Testis (tissue), 3 donors: ENCODE results near the gene TMEM9. TPM values are rescaled to one million over a fixed set of nuclear protein-coding genes. Genes with fewer than 3 reads are reported as not detected.

ENCODE experiments used
- DNase-seq: peaks from one replicate; pipeline ENCODE4 v3.0.0-alpha.2; 2019
- H3K27ac ChIP-seq, 2 donors: fragments of 200-600 bp; sonication (generic); one replicate each; pipeline ENCODE4 v1.5.1; 2019
- H3K27me3 ChIP-seq: fragments of 200-600 bp; sonication (generic); one replicate; pipeline ENCODE4 v1.5.1; 2019
- H3K36me3 ChIP-seq: fragments of 200-600 bp; sonication (generic); one replicate; pipeline ENCODE4 v1.5.1; 2017; ENCODE audit warnings: low read depth; ENCODE audit errors: missing control alignments
- H3K4me1 ChIP-seq: fragments of 200-600 bp; sonication (generic); one replicate; pipeline ENCODE4 v1.5.1; 2019
- H3K4me3 ChIP-seq, 2 donors: fragments of 200-600 bp; sonication (generic); one replicate each; pipeline ENCODE4 v1.5.1; 2017 to 2019
- H3K9me3 ChIP-seq: fragments of 200-600 bp; sonication (generic); one replicate; pipeline ENCODE4 v1.5.1; 2017
- CTCF ChIP-seq, 3 experiments: fragments of 450-650 bp in 2 of 3; fragments of 200-600 bp in 1 of 3; sonication (generic) in 1 of 3; IDR thresholded peaks; one replicate each; pipeline ENCODE4 v1.5.1; 2016 to 2019; ENCODE audit warnings: antibody characterized with exemption in 3 of 3, mild to moderate bottlenecking in 2 of 3, moderate library complexity in 1 of 3
- POLR2A ChIP-seq: fragments of 450-650 bp; IDR thresholded peaks from one replicate; pipeline ENCODE4 v1.6.1; 2017; ENCODE audit warnings: antibody characterized with exemption, mild to moderate bottlenecking, moderate library complexity
- WGBS, 2 donors: methylation state at CpG; one replicate each; pipeline ENCODE4 v1.1.5; 2018; 5-methylcytosine and 5-hydroxymethylcytosine counted together
- intact Hi-C: fragments of 100-400 bp; cut with DNase I; formaldehyde crosslinking; loops from one replicate; pipeline ENCODE4 v1.15.1; 2023; ENCODE audit warnings: low total_unique reads
- polyA plus RNA-seq: library from polyadenylated mRNA; stranded (reverse); fragments of 350-450 nt; fragmentation: Illumina TruSeq; extraction: RNeasy Lipid Tissue Mini Kit (QIAGEN cat#74804); gene quantifications from one replicate; pipeline ENCODE4 v1.2.3, GENCODE V29; 2014; ENCODE audit warnings: low read depth, low replicate concordance; ENCODE audit not compliant: insufficient read depth
- total RNA-seq, 2 donors: library from RNA; depleted of rRNA; stranded (reverse); fragments of >200 nt; gene quantifications; one replicate each; pipeline ENCODE4 v1.2.3, GENCODE V29; 2016

The TMEM9 gene
- total and polyA plus RNA-seq, 3 donors from 2014 or later = 101 to 134 (median 124) TPM

GRCh38 chr1:201100169-201100930 is 53.9 kb downstream of the TMEM9 start:
- no peak overlapping the region for H3K4me3 ChIP-seq
- H3K27ac ChIP-seq = no peak overlapping the region
- 95 to 97% methylated on average over 12 of the region's 12 CpGs for WGBS, 2 donors
- TF ChIP-seq POLR2A (no peak), CTCF (IDR thresholded peaks at IDR 0.05) (no peak)
- no peaks in the 10 kb centered on the region for H3K27me3 ChIP-seq
- H3K4me1 ChIP-seq = no peaks in the 10 kb centered on the region
- H3K36me3 ChIP-seq = no peaks in the 10 kb centered on the region
- intact Hi-C loops = no loop called here
- no peak for DNase-seq
- H3K9me3 ChIP-seq = no peaks in the 10 kb centered on the region

DNA sequence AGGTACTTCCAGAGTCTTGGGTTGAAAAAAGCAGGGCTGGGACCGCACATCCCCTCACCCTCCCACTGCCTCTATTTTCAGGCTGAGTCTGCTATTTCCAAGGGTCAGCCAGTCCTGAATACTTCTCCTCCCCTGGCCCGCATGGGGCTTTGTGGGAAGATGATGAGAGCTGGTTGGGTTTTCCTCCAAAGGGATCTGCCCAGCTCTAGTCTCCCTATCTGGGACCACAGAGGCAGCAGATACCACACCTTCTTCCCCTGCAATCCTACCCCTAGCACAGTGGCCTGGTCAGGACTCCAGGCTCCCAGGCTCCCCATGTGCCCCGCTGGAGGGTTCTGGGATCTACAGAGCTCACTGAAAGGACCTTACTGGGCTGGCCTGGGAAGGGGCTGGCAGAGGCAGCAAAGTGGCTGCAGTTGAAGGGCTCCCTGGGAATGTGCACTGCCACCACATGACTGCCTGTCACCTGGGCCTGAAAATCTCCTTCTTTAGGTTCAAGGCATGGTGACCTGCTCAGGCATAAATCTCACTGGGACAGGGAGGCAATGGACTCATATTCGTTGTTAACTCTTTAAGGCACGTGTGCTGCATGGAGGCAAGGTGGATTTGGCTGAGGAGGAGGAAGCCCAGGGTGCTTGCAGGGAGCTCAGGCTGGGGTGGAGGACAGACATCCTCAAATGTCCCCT is 55.1 kb downstream of the TMEM9 start:
- intact Hi-C loops = no loop called here
- WGBS, 2 donors = 75 to 81% methylated on average over 4 to 5 of the region's 5 CpGs
- no peaks in the 10 kb centered on the region for H3K27me3 ChIP-seq
- H3K4me3 ChIP-seq = no peak overlapping the region
- H3K4me1 ChIP-seq = no peaks in the 10 kb centered on the region
- H3K27ac ChIP-seq = no peak overlapping the region
- TF ChIP-seq CTCF (IDR thresholded peaks at IDR 0.05) (no peak), POLR2A (no peak)
- no peaks in the 10 kb centered on the region for H3K9me3 ChIP-seq
- no peak for DNase-seq
- no peaks in the 10 kb centered on the region for H3K36me3 ChIP-seq

DNA sequence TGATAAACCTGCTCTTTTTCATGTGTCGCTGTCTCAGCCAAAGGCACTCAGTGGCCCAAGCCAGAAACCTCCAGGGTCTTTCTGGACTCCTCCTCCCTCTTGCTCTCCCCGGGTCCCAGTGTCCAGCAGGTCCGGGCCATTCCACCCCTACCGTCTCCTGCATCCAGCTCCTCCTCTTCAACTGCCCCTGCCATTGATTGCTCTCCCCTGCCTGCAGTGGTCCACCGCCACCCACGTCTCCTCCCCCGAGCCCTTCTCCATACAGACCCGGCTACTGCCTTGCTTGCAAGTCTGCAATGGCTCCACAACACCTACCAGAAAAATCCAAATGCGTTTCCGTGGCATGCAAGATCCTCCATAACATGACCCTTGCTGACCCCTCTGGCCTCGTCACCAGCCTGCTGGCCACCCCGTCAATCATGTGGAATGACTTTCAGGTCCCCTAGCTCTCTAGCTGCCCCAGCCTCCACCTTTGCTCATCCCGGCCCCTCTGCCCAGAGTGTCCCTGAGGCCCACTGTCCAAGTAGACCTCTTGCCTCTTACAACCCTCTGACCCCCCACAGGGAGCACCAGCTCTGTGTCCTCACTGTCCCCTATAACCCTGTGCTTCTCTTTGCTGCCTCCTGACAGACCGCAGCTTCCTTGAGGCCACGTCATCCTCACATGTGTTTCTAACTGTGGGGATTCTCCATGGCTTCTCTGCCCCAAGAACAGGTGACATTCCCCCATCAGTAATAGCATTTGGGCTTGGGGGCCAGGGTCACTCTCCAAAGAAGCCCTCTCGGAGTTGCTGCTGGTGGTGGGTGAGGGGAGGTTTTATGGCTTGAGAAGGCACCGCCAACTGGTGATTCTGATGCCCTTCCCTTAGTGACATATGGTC is 57.1 kb downstream of the TMEM9 start:
- intact Hi-C loops = no loop called here
- TF ChIP-seq POLR2A (no peak), CTCF (IDR thresholded peaks at IDR 0.05) (no peak)
- no peak for DNase-seq
- WGBS, 2 donors = 78 to 86% methylated on average over 17 of the region's 17 CpGs
- no peak overlapping the region for H3K27ac ChIP-seq
- H3K4me1 ChIP-seq = peaks cover 7% of the 10 kb centered on the region
- H3K27me3 ChIP-seq = no peaks in the 10 kb centered on the region
- no peaks in the 10 kb centered on the region for H3K36me3 ChIP-seq
- H3K9me3 ChIP-seq = no peaks in the 10 kb centered on the region
- H3K4me3 ChIP-seq = no peak overlapping the region

GRCh38 chr1:201096041-201096461 is 58.2 kb downstream of the TMEM9 start:
- no peak for DNase-seq

More at GRCh38 chr1:201096041-201096461, 58.2 kb downstream of the TMEM9 start:
- H3K4me1 ChIP-seq = peaks cover 7% of the 10 kb centered on the region
- H3K36me3 ChIP-seq = no peaks in the 10 kb centered on the region
- no peak overlapping the region for H3K27ac ChIP-seq
- no peaks in the 10 kb centered on the region for H3K27me3 ChIP-seq
- intact Hi-C loops = no loop called here
- WGBS, 2 donors = 82 to 84% methylated on average over 5 of the region's 5 CpGs
- H3K9me3 ChIP-seq = no peaks in the 10 kb centered on the region
- H3K4me3 ChIP-seq = no peak overlapping the region
- TF ChIP-seq CTCF (IDR thresholded peaks at IDR 0.05) (no peak), POLR2A (no peak)
